GM18873 (cell line): Measurements from ENCODE around the gene ZSWIM7.
"Not testable (repeated sequence)": the region's sequence is repeated elsewhere in the genome, so short reads cannot be mapped to it uniquely, and the experiment has no call there.

ENCODE experiments used
- ATAC-seq: cut with Tn5 transposase; IDR thresholded peaks from one replicate; pipeline ENCODE4 v1.9.1; 2021; ENCODE audit warnings: mild to moderate bottlenecking, moderate library complexity, moderate number of reproducible peaks; ENCODE audit not compliant: unreplicated experiment, low FRiP score

The ZSWIM7 gene

GRCh38 chr17:15999974-16000827 is 697 bp upstream of the ZSWIM7 start:
- peak; percentile 26 for ATAC-seq

DNA sequence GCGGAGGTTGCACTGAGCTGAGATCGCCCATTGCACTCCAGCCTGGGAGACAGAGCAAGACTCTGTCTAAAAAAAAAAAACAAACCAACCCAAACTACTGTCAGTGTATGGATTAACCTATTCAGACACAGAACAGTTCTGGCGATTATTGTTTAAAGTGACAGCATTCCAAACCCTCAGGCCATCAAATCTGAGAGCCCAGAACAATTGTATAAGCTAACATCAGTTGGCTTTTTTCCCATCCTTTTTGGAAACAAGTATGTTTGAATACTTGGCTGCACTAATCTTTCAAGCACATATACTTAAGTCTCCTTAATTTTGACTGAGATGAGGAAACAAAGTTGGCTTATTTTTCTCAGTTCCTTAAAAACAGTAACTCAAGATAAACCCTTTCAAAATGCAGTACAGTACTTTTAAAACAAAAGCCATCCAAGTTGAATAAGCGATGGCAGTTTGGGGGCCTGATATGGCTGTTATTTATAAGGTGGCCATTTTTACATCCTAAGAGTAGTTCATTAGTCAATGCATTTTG is 1.4 kb downstream of the ZSWIM7 start:
- ATAC-seq: no peak

DNA sequence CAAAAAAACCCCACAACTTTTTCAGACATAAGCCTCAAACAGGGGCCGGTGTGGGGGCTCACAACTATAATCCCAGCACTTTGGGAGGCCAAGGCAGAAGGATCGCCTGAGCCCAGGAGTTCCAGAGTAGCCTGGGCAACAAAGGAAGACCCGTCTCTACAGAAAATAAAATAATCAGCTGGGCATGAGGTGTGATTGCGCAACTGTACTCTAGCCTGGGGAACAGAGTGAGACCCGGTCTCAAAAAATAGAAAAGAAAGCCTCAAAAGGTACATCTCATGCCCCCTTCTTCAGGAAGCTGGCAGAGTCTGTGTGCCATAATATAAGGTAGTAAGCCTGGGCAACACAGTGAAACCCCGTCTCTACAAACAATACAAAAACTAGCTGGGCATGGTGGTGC is 3.2 kb downstream of the ZSWIM7 start:
- ATAC-seq: no peak

GRCh38 chr17:15981646-15982580 is 17.6 kb downstream of the ZSWIM7 start:
- ATAC-seq: no peak

DNA sequence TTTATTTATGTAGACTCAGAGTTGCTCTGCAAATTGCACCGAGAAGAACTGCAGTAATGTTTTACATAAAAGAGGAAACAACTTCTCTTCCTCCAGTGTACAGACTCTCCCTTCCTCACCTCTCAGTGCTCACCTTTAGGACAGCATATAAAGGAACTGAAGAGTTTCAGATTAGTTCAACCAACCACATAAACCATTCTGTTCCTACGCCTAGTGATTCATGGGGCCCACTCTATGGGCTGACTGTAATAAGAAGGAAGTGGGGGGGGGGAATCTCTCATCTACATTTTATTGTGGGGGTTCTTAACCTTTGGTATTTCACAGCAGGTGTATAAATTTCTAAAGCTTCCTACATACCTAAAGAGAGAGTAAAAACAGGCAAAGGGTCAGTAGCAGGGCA is 18.3 kb downstream of the ZSWIM7 start:
- peak; percentile 58 for ATAC-seq

DNA sequence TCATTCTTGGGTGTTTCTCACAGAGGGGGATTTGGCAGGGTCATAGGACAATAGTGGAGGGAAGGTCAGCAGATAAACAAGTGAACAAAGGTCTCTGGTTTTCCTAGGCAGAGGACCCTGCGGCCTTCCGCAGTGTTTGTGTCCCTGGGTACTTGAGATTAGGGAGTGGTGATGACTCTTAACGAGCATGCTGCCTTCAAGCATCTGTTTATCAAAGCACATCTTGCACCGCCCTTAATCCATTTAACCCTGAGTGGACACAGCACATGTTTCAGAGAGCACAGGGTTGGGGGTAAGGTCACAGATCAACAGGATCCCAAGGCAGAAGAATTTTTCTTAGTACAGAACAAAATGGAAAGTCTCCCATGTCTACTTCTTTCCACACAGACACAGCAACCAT is 20.5 kb downstream of the ZSWIM7 start:
- ATAC-seq: not testable (repeated sequence)

DNA sequence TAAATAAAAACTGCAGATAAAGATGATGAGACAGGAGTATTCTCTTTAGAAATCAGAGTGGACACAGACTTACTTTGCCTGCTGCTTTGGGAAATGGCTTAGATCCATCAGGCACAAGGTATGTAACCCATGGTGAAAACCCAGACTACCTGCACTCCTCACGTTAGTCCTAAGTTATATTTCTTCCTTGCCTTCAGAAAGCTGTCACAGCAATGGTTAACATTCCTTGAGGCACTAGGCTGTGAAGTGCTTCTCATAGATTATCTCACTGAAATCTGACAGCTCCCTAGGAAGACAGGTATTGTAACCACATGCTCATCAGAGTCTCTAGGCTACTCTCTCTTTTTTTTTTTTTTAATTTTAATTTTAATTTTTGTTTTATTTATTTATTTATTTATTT is 20.9 kb downstream of the ZSWIM7 start:
- no peak for ATAC-seq

GRCh38 chr17:15977894-15978293 is 21.6 kb downstream of the ZSWIM7 start:
- no peak for ATAC-seq

DNA sequence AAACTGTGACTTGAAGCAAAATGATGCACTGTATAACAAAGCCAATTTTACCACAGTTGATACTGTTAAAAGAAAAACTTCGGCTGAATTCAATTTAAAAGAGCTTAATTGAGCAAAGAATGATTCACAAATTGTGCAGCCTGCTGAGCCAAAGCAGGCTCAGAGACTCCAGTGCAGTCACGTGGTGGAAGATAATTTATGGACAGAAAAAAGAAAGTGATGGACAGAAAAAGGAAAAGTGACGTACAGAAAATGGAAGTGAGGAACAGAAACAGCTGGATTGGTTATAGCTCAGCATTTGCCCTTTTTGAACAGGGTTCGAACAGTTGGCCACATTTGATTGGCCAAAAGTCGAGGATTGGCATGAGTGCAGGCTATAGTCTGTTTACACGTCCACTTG is 25.7 kb downstream of the ZSWIM7 start:
- ATAC-seq: no peak

GRCh38 chr17:15973016-15973415 is 26.5 kb downstream of the ZSWIM7 start:
- no peak for ATAC-seq

GRCh38 chr17:15972497-15972951 is 27.0 kb downstream of the ZSWIM7 start:
- no peak for ATAC-seq

- no peak for ATAC-seq
Measured at GRCh38 chr17:15971882-15972281, 27.6 kb downstream of the ZSWIM7 start.

DNA sequence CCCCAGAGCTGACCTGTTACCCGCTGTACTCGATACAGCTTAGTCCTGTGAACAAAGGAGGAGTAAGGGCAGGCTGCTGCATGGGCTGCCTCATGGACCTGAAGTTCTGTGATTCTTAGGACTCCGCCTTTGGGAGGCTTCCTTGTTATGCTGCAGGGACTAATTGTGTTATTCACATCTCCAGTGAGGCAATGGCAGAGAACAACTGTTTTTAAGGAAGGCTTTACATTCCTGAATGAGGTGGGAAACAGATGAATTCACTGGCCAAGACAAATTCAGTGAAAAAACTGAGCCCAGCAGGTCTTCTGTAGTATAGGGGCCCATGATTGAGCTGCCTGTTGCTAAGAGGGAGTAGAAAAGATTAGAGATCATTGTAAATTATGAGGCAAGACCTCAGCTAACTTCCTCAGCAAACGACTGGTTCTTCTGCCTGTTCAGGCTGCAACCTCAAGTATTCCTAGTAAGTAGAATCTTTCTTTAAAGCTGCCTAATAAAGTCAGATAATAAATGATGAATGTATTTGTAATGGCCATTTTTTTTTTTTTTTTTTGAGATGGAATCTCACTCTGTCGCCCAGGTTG is 28.3 kb downstream of the ZSWIM7 start:
- no peak for ATAC-seq

DNA sequence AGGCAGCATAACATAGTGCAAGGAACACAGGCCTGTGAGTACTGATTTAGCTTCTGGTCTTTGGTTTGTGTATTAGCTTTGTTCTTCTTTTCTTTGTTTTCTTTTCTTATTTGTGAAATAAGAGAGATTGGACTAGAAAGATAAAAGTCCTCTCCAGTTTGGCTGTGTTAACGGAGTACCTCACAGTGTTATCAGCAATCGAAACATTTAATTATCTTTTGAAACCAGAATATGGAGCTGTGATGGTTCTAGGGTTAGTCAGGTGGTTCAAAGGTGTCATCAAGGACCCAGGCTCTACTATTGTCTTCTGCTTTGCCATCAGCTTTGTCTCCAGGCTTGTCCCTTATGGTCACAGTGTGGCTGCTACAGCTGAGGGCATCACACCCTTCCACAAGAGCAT is 29.0 kb downstream of the ZSWIM7 start:
- no peak for ATAC-seq

DNA sequence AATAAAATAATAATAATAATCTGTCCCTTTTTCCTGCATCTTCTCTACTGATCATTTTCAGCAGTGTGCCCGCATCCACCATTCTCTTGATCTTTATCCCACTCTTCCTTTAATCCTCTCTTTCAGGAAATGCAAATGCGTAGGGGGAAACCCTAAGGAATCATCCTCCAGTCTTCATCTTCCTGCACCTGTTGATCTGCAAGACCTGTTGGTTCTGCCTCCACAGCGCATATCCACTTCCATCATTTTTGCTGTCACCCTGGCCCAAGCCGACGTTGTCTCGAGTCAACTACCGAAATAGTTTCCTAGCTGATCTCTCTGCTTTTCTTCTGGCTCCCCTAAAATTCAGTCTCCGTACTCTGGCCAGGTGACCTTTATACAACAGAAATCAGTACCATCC is 30.0 kb downstream of the ZSWIM7 start:
- no peak for ATAC-seq

DNA sequence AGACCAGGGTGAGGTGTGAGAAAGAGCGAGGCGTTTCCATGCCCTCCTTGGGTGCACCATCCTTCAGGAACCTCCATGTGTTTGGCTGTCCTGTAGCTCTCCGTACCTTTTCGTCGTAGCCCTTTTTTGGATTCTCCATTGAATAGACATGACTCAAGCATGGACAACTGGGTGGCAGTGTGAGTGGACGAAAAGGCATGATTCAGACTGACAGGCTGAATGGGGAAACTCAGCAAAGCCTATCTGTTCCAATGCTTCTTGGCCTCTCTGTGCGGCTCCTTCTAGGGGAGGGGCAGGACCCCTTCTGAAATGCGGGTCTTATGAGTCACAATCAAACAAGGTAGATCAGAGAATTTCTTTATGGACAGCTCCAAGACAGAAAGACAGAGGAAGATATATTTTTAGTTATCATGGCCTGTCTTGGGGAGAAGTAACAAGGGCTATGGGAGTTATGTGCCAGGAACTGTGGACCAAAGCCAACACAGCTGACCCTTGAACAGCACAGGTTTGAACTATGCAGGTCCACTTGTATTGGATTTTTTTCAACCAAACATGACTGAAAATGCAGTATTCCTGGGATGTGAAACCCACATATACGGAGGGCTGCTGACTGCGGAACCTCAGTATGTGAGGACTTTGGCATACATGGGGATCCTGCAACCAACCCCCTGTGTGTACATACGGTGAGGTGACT is 31.7 kb downstream of the ZSWIM7 start:
- ATAC-seq: no peak

- no peak for ATAC-seq
Measured at GRCh38 chr17:15966879-15967248, 32.6 kb downstream of the ZSWIM7 start.

DNA sequence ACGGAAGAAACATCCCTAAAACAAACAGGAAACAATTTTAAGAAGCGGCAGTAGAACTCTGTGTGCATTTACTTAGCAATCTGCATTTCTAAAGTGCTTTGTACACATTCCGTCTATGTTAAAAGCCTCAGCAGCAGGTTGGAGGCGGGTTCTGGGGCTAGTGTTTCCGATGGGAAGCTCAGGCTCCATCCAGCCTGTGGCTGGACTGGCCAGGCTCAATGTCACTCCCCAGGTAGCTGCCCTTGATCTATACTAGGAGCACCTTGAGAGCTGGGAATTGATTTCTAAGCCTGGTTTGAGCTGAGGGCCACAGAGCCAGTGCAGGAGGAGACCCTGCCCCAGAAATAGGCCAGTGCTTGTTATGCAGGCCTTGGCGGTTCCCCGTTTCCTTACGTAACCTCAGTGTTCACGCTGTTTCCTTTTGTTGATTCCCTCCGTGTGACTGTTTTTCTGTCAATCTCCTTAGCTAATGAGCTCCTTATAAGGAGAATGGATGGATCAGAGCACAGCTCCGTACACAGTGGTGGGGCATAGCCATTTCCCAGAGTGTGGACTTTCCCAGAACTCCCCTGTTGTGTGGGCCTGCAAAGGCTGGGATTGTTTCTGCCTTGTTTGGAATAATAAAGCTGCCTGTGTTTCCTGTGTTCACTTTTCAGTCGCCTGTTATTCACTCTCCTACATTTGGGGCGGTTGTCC is 33.2 kb downstream of the ZSWIM7 start:
- no peak for ATAC-seq

DNA sequence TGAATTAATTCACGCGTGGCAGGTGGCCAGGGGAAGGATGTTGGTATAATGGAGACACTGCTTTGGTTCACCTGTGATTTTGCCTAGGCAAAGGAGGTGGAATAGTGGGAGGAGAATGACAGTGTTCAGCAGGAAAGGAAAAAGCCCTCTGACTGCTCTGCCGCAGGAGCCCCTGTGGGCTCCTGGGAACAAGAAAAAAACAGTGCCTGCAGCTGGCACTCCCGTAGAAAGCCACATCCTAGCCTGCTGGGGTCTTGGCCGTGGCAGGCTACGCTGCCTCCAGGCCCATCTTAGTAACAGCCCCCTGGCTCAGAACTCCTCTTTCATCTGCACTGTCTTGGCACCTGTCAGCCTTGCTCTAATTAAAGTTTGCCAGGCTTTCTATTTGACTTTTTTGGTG is 34.0 kb downstream of the ZSWIM7 start:
- no peak for ATAC-seq

- no peak for ATAC-seq
Measured at GRCh38 chr17:15963670-15964110, 35.8 kb downstream of the ZSWIM7 start.
